Stimulated activated CD8-positive, alpha-beta memory T cell treated with anti-CD3 and anti-CD28 coated beads, Interleukin-7, amount 100 ng/mL, for 4 hours (primary cell): ENCODE results near the gene DEPDC1B.
"Not testable (repeated sequence)": the region's sequence is repeated elsewhere in the genome, so short reads cannot be mapped to it uniquely, and the experiment has no call there.

ENCODE experiments used
- DNase-seq, 2 donors: peaks; one replicate each; pipeline ENCODE4 v3.0.0-alpha.2; 2020; ENCODE audit warnings: low read depth in 2 of 2

The DEPDC1B gene

GRCh38 chr5:60699609-60700415 lies at the start of gene DEPDC1B:
TSS of gene DEPDC1B (minus strand) at chr5:60700166. CDS start at chr5:60700093, 73 bp downstream.
- DNase-seq = peak; percentile 77 to 79

GRCh38 chr5:60744682-60745081 lies 44.7 kb upstream of the DEPDC1B start:
- no peak for DNase-seq

- no peak for DNase-seq
Measured at GRCh38 chr5:60743511-60744314, 43.7 kb upstream of the DEPDC1B start.

- DNase-seq = no peak
Measured at GRCh38 chr5:60740322-60740721, 40.4 kb upstream of the DEPDC1B start.

- no peak for DNase-seq
Measured at GRCh38 chr5:60738933-60739332, 39.0 kb upstream of the DEPDC1B start.

GRCh38 chr5:60738461-60738860 lies 38.5 kb upstream of the DEPDC1B start:
- no peak for DNase-seq

GRCh38 chr5:60730858-60731257 lies 30.9 kb upstream of the DEPDC1B start:
- not testable (repeated sequence) for DNase-seq

- no peak for DNase-seq
Measured at GRCh38 chr5:60727033-60727679, 27.2 kb upstream of the DEPDC1B start.

- DNase-seq = no peak
Measured at GRCh38 chr5:60724126-60724525, 24.2 kb upstream of the DEPDC1B start.

GRCh38 chr5:60722416-60722815 lies 22.4 kb upstream of the DEPDC1B start:
- DNase-seq = no peak

- DNase-seq = no peak
Measured at GRCh38 chr5:60719329-60719728, 19.4 kb upstream of the DEPDC1B start.

- no peak for DNase-seq
Measured at GRCh38 chr5:60718166-60718892, 18.4 kb upstream of the DEPDC1B start.

- DNase-seq = not testable (repeated sequence)
Measured at GRCh38 chr5:60715201-60715928, 15.4 kb upstream of the DEPDC1B start.

GRCh38 chr5:60712950-60713349 lies 13.0 kb upstream of the DEPDC1B start:
- no peak for DNase-seq

GRCh38 chr5:60711892-60712291 lies 11.9 kb upstream of the DEPDC1B start:
- not testable (repeated sequence) for DNase-seq

- no peak for DNase-seq
Measured at GRCh38 chr5:60710362-60710761, 10.4 kb upstream of the DEPDC1B start.

GRCh38 chr5:60705144-60705543 lies 5.2 kb upstream of the DEPDC1B start:
- no peak for DNase-seq

GRCh38 chr5:60703944-60704343 lies 4.0 kb upstream of the DEPDC1B start:
- no peak for DNase-seq

- no peak for DNase-seq
Measured at GRCh38 chr5:60701321-60701968, 1.5 kb upstream of the DEPDC1B start.

- no peak for DNase-seq
Measured at GRCh38 chr5:60700416-60700757, 421 bp upstream of the DEPDC1B start.

GRCh38 chr5:60699288-60699608 lies 718 bp downstream of the DEPDC1B start:
- DNase-seq = no peak
